Uterine smooth muscle cell (primary cell): Measurements from ENCODE around the gene KRTAP20-1. TPM values are rescaled to one million over a fixed set of nuclear protein-coding genes. Genes with fewer than 3 reads are reported as not detected.

Source experiments
- total RNA-seq: library from RNA; depleted of rRNA; stranded (reverse); fragments of >200 nt; gene quantifications from 2 replicates; pipeline ENCODE4 v1.2.3, GENCODE V29; 2014

Gene KRTAP20-1, protein sequence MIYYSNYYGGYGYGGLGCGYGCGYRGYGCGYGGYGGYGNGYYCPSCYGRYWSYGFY
- total RNA-seq, result not detected in 2 replicates

DNA sequence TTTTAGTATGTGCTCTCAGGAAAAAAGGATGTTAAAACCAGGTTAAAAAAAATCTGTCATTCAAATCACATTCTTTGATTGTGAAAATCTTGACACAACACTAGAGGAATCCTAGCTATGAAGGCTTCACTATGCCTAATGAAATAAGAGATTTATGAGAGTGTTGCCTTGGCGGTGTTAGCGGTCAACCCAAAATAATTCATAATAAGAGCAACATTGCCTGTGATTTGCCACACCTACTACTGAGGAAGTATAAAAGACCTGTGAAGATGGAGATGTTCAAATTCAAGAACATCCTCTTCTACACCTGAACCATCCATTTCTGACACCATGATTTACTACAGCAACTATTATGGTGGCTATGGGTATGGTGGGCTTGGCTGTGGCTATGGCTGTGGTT is at the start of gene KRTAP20-1:
KRTAP20-1 (plus strand) TSS at position 301 of the 400 bp plus-strand sequence; CDS start at position 331, 30 bp downstream.

DNA sequence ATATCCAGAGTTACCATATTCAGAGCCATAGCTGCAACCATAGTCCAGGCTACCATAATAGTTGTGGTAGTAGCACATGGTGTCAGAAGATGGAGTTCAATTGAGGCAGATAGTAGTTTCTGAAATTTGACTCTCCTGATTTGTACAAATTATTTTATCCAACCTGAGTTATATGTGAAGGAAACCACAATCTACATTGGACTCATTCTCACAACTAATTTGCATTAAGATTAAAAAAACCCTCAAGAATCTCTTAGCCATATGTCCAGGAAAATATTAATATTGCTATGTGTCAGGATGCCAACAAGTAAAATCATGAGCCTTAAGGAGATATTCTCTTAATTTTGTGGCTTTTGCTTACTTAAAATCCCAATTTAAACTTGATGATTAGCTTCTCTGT is 25.9 kb upstream of the KRTAP20-1 start, which contains the start of gene KRTAP22-2:
KRTAP22-2 (minus strand) TSS at position 101 of the 400 bp plus-strand sequence.

DNA sequence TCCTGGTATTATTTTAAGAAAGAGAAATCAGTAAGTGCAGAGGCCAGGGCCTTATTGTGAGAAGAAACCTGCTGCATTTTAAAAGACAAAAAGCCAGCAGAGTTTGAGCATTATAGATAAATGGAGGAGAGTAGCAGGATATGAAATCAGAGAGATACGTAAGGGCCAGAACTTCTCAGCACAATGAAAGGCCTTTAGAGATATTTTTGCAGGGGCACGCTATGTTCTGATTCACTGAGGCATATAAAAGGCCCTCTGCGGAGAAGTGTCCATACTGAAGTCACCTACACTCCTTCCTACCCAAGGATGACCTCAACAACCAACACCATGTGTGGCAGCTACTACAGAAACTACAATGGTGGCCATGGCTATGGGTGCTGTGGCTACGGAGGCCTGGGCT is 24.1 kb upstream of the KRTAP20-1 start, which contains the start of gene KRTAP6-3:
KRTAP6-3 (plus strand) TSS at position 301 of the 400 bp plus-strand sequence; CDS start at position 307, 6 bp downstream.

DNA sequence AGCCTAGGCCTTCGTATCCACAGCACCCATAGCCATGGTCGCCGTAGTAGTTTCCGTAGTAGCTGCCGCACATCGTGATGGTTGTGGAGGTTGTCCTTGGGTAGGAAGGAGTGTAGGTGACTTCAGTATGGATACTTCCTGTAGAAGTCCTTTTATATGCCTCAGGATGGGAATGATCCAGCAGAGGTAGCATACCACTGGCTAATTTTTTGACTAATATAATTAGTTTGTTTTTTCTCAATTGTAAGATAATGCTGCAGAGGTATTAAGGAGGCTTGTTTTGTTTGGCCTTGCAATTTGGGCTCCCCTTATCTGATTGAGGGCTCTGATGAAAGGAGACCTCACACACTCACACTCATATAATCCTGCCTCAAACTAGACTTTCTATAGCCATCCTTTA is 17.4 kb upstream of the KRTAP20-1 start, which contains the start of gene KRTAP6-2:
KRTAP6-2 (minus strand) TSS at position 101 of the 400 bp plus-strand sequence; CDS start at position 73, 28 bp downstream.

DNA sequence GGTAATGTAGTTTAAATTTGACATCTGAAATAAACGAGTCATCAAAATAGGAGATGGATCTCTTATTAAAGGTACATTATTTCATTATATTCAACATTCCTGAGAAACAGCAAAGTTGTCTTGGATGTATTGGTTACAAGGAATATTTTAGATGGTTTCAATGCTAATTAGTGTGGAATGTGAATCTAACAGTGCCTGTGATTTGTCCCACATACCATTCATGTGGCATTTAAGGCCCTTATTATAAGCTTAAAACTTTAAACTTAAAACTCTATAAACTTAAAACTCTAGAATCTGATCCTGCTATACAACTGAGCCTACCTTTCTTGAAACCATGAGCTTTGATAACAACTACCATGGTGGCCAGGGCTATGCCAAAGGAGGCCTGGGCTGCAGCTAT is 15.4 kb upstream of the KRTAP20-1 start, which contains the start of gene KRTAP22-1:
KRTAP22-1 (plus strand) TSS at position 301 of the 400 bp plus-strand sequence.

DNA sequence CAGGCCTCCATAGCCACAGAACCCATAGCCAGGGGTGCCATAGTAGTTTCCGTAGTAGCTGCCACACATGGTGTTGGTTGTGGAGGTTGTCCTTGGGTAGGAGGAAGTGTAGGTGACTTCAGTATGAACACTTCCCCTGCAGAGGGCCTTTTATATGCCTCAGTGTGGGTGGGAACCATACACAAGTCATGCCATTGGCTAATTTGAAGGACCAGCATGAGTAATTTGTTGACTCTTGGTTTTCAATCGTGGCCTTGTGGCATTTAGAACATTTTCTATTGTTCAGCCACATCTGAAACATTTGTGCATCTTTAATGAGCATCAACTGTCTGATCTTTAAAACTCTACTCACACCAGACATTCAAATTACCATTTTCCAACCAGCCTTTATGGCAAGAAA is 2.4 kb upstream of the KRTAP20-1 start, which contains the start of gene KRTAP6-1:
KRTAP6-1 (minus strand) TSS at position 95 of the 400 bp plus-strand sequence; CDS start at position 69, 26 bp downstream.

DNA sequence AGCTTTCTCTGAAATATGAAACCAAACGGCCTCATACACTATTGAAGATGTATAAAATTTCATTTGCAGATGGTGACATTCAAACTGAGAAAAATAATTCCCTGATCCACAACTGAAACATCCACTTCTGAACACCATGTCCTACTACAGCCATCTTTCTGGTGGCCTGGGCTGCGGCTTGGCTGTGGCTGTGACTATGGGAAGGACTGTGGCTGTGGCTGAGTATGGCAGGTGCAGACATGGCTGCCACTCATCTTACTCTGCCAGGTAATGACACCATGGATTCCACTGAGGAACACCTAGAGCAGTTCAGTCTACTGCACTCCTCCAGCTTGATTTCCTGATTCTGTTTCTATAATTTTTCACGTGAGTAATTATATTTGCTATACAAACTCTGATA is 4.3 kb downstream of the KRTAP20-1 start, which contains the start of gene KRTAP20-4:
KRTAP20-4 (plus strand) TSS at position 106 of the 400 bp plus-strand sequence.

DNA sequence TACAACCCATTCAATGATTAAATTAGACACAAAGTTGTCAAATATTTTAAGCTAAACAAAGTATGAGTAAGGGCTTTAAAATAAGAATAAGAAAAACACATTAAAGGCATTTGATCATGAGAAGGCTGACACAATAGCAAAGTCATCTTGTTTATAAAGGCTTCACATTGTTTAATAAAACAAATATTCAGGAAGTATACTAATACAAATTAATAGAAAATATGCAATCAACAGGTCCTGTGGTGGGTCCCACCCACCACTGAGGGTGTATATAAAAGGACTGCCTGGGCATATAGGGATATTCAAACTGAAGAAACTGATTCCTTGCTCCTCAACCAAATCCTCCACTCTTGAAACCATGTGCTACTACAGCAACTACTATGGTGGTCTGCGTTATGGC is 18.7 kb downstream of the KRTAP20-1 start, which contains the start of gene KRTAP20-2:
KRTAP20-2 (plus strand) TSS at position 301 of the 400 bp plus-strand sequence; CDS start at position 359, 58 bp downstream.

DNA sequence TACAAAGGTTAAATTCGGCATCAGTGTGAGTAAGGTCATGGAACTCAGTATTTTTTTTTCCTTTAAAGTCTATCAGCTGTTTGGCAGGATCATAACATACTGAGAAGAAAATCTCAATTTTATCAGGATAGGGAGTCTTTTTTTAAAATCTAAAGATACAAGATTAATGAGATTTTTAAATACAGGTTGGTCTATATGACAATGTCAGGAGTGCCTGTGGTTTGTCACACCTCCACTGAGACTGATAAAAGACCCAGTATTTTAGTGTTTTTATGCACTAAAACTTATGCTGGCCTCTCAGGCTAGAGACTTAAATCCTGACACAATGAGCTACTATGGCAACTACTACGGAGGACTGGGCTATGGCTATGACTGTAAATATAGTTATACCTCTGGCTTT is 26.3 kb downstream of the KRTAP20-1 start, which contains the start of gene KRTAP20-3:
KRTAP20-3 (plus strand) TSS at position 301 of the 400 bp plus-strand sequence.

Other genes starting within 250 kb of the KRTAP20-1 start
- gene KRTAP13-2, start 244.2 kb upstream of the KRTAP20-1 start, total RNA-seq, result not detected in 2 replicates
- gene KRTAP13-1, start 220.4 kb upstream of the KRTAP20-1 start, total RNA-seq, result not detected in 2 replicates
- not detected in 2 replicates for gene KRTAP13-3, start 190.5 kb upstream of the KRTAP20-1 start, total RNA-seq
- gene KRTAP13-4, start 186.2 kb upstream of the KRTAP20-1 start, total RNA-seq, result not detected in 2 replicates
- not detected in 2 replicates for gene KRTAP15-1, start 176.2 kb upstream of the KRTAP20-1 start, total RNA-seq
- gene KRTAP19-1, start 136.1 kb upstream of the KRTAP20-1 start, total RNA-seq, result not detected in 2 replicates
- not detected in 2 replicates for gene KRTAP19-2, start 129.0 kb upstream of the KRTAP20-1 start, total RNA-seq
- not detected in 2 replicates for gene KRTAP19-3, start 124.4 kb upstream of the KRTAP20-1 start, total RNA-seq
- not detected in 2 replicates for gene KRTAP19-4, start 119.3 kb upstream of the KRTAP20-1 start, total RNA-seq
- not detected in 2 replicates for gene KRTAP19-5, start 114.3 kb upstream of the KRTAP20-1 start, total RNA-seq
- not detected in 2 replicates for gene KRTAP19-6, start 74.6 kb upstream of the KRTAP20-1 start, total RNA-seq
- gene KRTAP19-7, start 55.1 kb upstream of the KRTAP20-1 start, total RNA-seq, result not detected in 2 replicates
- not detected in 2 replicates for gene KRTAP22-2, start 26.0 kb upstream of the KRTAP20-1 start, total RNA-seq
- not detected in 2 replicates for gene KRTAP6-3, start 24.0 kb upstream of the KRTAP20-1 start, total RNA-seq
- not detected in 2 replicates for gene KRTAP6-2, start 17.5 kb upstream of the KRTAP20-1 start, total RNA-seq
- not detected in 2 replicates for gene KRTAP22-1, start 15.3 kb upstream of the KRTAP20-1 start, total RNA-seq
- gene KRTAP6-1, start 2.5 kb upstream of the KRTAP20-1 start, total RNA-seq, result not detected in 2 replicates
- gene KRTAP20-4, start 4.2 kb downstream of the KRTAP20-1 start, total RNA-seq, result not detected in 2 replicates
- not detected in 2 replicates for gene KRTAP20-2, start 18.8 kb downstream of the KRTAP20-1 start, total RNA-seq
- not detected in 2 replicates for gene KRTAP20-3, start 26.4 kb downstream of the KRTAP20-1 start, total RNA-seq
- gene KRTAP21-3, start 102.4 kb downstream of the KRTAP20-1 start, total RNA-seq, result not detected in 2 replicates
- gene KRTAP21-2, start 130.8 kb downstream of the KRTAP20-1 start, total RNA-seq, result not detected in 2 replicates
- not detected in 2 replicates for gene KRTAP21-1, start 139.0 kb downstream of the KRTAP20-1 start, total RNA-seq
- not detected in 2 replicates for gene KRTAP8-1, start 196.8 kb downstream of the KRTAP20-1 start, total RNA-seq
- gene KRTAP7-1, start 213.3 kb downstream of the KRTAP20-1 start, total RNA-seq, result not detected in 2 replicates